DMS53 treated with DMSO at 0.1 percent for 48 hours (cell line): ENCODE measurements around the gene IGSF21.
A peak's percentile ranks its signal among the peaks of the same experiment; 100 is the strongest.

ENCODE experiments used
- DNase-seq: peaks from one replicate; lab custom pipeline; 2025; ENCODE audit not compliant: unreplicated experiment; lab: John Stamatoyannopoulos, UW

Gene IGSF21

GRCh38 chr1:18107369-18108298, at the start of gene IGSF21:
Gene IGSF21 (plus strand): TSS chr1:18107798. CDS start chr1:18108129, 331 bp downstream.
- no peak for DNase-seq

DNA sequence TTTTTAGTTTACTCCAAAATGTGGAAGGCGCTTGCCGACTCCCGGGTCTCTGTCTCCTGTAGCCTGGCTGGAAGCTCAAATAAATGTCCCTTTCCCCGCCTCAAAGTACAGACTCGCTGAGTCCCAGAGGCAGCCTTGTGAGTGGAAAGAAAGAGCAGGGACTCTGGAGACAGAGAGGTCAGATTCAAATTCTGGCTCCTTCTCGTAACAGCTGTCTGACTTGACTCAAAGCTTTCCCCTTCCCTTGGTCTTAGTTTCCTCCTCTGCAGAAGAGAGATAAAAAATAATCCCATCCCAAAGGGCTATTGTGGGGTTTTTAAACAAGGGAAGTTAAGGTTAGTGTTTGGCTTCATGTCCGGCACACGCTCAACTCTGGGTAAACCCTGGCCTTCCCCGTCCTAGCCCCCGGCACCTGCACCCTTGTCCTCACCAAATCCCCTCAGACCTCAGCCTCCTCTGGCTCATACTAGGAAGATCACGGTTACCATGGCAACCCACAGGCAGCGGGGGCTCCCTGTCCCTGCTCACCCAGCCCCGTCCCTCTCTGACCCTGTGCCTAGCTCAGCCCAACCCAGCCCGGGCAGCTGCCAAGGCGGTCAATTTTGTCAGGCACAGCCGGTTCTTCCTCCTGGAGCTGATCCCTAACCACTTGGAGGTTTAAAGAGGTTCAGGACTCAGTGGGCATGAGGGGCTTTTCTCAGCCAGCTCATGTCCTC, 49.2 kb upstream of the IGSF21 start:
- no peak for DNase-seq

DNA sequence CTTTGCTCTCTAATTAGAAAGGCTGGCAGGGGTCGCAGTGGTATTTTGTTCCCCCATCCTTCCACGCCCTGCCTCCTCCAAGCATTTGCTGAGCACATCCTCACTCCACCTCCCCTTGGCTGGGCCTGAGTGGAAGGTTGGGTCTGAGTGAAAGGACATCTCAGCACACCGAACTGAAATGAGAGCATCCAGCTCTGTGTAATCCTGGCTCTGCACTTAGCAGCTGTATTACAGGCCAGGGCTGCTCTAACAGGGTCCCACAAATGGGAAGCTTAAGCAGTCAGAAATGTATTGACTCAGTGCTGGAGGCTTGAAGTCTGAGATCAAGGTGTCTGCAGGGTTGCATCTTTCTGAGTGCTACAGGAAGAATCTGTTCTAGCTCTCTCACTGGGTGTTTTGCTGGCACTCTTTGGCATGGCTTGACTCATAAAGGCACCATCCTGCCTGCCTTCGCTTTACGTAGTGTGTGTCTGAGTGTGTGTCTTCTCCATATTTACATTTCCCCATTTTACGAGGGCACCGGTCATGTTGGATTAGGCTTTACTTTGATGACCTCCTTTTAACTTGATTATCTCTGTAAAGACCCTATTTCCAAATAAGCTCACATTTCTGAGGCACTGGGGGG, 48.5 kb upstream of the IGSF21 start:
- DNase-seq = no peak

DNA sequence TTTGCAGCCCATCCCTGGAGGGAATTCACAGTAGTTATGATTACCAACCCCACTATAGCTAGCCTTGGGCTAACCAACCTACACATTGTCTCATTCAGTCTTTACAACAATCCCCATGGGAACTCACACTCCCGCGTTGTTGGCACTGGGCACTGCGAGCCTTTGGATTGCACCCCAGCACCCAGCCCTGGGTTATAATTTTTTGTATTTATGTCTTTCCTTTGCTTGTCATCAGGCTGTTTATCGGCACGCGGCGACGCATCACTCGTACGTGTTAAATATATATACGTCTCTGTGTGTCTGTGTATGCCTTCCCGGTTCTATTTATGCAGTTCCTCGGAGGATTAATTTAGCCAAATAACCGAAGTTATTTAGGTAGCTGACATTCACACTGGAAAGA, 47.2 kb upstream of the IGSF21 start:
- no peak for DNase-seq

DNA sequence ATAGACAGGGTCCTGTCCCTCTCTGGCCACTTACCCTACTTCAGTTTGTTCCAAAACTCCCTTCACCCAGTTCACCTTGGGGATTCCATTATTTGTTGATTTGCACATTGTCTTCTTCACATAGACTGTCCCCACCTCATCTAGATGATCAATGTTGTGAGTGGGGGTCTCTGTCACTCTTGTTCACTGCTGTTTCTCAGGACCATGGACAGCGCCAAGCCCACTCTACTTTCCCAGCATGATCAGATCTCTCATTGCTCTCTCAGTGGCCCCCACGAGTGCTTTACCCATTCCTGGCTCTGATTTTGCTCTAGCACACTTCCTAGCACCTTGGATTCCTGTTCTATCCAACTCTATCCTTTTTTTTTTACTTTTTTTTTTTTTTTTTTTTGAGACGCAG, 45.4 kb upstream of the IGSF21 start:
- DNase-seq = no peak

GRCh38 chr1:18064534-18064933, 43.1 kb upstream of the IGSF21 start:
- no peak for DNase-seq

- no peak for DNase-seq
Measured at GRCh38 chr1:18066576-18066975, 41.0 kb upstream of the IGSF21 start.

DNA sequence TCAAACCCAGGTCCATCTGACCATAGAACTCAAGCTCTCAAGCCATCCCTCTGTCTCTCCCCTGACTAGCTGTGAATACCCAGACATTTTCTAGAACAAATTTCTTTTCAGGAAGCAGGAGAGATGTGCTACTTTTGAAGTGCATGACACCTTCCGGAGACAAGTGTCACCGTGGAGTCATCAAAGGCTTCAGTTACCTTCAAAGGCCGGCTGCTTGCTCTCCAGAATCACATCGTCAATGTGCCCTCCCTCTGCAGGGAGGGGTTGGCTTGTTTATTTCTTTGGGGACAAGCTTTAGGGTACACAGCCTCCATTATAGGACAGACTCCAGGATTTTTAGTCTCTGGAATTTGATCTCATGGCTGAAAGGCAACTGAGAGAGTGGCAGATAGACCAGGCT, 37.7 kb upstream of the IGSF21 start:
- DNase-seq = no peak

DNA sequence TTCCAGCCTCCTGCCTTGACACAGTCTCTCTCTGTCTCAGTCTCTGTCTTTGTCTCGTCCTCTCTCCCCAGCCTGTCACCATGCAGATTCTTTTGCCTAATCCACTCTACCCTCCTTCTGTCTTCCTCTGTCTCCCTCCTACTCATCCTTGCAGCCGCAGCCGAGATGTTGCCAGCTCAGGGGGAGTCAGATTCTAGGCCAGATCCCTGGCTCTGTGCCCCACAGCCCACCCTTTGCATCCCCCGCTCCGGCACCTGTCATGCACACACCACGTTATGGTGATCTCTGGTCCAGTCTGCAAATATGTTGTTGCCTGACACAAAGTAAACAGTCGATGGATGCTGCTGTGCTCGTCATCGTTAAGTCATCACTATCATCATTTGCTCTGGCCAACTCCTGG, 35.5 kb upstream of the IGSF21 start:
- no peak for DNase-seq

DNA sequence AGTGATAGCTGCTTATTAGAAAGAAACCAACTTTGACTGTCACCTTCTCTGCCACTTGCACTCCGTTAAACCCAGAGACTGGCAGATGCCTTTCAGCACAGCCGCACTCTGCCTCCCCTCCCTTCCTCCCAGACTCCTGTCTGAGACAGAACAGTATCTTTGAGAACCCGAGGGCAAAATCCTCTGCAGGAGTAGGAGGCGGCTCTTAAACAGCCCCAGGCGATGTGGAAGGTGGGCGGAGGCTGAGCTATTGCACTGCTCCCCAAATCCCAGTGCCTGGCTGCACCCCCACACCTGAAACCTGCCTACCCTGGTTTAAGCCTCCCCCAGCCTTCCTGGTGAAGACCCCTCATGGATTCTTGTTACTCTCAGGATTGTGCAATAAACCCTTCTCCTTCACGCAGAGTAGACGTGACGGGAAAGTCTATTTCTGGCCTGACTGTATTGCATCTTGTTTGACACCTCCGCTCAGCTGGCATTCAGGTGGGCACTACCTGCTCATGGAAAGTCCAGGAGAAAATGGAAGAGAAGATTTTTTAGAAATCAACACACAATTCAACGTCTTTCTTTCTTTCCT, 34.4 kb upstream of the IGSF21 start:
- DNase-seq = no peak

- peak; percentile 26 for DNase-seq
Measured at GRCh38 chr1:18077657-18078215, 29.9 kb upstream of the IGSF21 start.

GRCh38 chr1:18079941-18080735, 27.5 kb upstream of the IGSF21 start:
- DNase-seq = no peak

DNA sequence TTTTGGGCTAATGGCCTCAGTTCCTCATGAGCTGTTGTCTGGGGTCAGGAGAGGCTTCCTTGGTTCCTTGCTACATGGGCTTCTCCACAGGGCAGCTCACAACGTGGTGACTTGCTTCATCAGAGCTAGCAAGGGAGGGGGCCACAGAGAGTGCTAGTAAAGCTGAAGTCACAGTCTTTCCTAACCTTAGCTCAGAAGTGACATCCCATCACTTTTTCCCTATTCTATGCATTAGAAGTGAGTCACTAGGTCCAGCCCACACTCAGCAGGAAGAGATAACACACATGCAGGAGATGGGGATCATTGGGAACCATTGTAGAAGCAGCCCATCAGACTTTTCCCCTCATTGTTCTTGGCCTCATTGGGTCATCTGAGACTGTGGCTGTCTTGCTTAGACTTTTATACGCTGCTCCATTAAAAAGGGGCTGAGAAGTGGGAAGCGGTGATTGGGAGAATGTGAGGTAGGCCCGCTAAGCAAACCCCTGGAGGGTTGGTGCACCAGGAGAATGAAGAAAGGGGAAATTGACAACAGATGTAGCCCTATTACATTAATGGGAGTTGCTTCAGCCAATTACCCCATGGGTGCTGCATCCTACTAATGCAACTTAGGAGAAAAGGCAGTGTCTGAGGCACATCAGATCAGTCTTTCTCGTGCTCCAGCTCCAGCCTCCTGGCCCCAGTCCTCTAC, 22.1 kb upstream of the IGSF21 start:
- no peak for DNase-seq

- no peak for DNase-seq
Measured at GRCh38 chr1:18088077-18088594, 19.5 kb upstream of the IGSF21 start.

DNA sequence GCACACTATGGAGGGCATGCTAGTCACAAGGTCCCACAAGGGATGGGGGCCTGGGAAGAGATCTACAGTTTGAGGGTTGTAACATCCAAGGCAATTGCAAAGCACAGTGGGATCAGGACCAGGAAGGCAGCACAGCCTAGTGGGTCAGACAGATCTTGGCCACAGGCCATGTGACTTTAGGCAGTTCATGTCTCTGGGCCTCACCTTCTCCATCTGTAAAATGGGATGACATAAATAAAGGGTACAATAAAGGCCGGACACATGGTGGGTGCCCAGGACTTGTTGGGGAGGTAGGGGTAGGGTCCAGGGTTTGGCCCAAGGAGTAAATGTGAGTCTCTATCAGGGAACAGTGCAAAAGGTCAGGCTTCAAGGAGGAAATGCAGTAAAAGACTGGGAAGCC, 18.1 kb upstream of the IGSF21 start:
- no peak for DNase-seq

- no peak for DNase-seq
Measured at GRCh38 chr1:18090636-18091035, 17.0 kb upstream of the IGSF21 start.

DNA sequence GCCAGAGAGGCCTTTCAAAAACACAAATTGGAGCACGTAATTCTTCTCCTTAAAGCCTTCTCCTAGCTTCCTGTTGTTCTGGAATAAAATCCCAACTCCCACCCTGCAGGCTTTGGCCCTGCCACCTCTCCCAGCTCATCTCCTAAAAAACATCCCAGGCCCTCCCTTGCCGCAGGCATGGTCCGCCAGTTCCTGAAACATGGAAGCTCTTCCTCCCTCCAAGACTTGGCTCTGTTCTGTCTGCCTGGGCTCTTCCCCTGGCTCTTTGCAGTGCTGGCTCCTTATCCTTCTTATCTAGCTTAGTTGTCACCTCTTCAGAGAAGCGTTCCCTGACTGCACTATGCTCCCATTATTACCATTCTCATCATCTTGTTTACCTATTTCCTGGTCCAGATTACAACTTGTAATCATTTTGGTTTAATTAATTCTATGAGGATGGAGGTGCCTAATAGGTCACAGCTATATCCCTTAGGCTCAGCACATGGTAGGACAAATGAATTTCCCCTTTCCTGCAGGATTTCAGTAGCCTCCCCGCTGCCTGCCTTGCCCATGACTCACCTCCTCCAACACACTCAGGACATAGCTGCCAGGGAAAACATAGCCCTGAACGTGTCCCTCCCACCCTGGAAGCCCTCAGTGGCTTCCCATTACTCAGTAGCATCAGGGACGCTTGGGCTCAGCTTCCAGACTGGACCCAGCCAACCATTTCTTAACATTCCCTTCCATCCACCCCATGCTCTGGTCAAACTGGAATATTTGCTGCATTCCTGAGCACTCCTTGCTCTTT, 15.7 kb upstream of the IGSF21 start:
- no peak for DNase-seq

- no peak for DNase-seq
Measured at GRCh38 chr1:18093193-18093592, 14.4 kb upstream of the IGSF21 start.

GRCh38 chr1:18093646-18094045, 14.0 kb upstream of the IGSF21 start:
- no peak for DNase-seq
